DOHH2 (cell line): ENCODE measurements around the gene DPP8.

ENCODE experiments used
- H3F3A ChIP-seq: fragments of 200-600 bp; sonication (generic), shearing (Covaris generic); 2 replicates; pipeline ENCODE4 v1.6.0; 2016; ENCODE audit warnings: antibody characterized with exemption, mild to moderate bottlenecking; ENCODE audit not compliant: control insufficient read depth, insufficient read depth
- H3K27ac ChIP-seq: fragments of 200-600 bp; sonication (generic); 2 replicates; pipeline ENCODE4 v1.5.1; 2014; ENCODE audit warnings: low read depth, mild to moderate bottlenecking, low read length, moderate library complexity
- H3K27me3 ChIP-seq: fragments of 200-600 bp; sonication (generic); 2 replicates; pipeline ENCODE4 v1.6.1; 2014; ENCODE audit warnings: mild to moderate bottlenecking, low read length, mixed read lengths; ENCODE audit not compliant: control insufficient read depth
- H3K36me3 ChIP-seq: fragments of 200-600 bp; sonication (generic); 2 replicates; pipeline ENCODE4 v1.6.1; 2014; ENCODE audit warnings: mild to moderate bottlenecking, low read length, moderate library complexity, mixed read lengths; ENCODE audit not compliant: control insufficient read depth
- H3K4me1 ChIP-seq: fragments of 200-600 bp; sonication (generic); 2 replicates; pipeline ENCODE4 v1.6.1; 2014; ENCODE audit warnings: mild to moderate bottlenecking, low read length, mixed read lengths; ENCODE audit not compliant: control insufficient read depth
- H3K4me2 ChIP-seq: fragments of 200-600 bp; sonication (generic); 2 replicates; pipeline ENCODE4 v1.6.0; 2014; ENCODE audit warnings: mild to moderate bottlenecking, low read length, moderate library complexity
- H3K4me3 ChIP-seq: fragments of 200-600 bp; sonication (generic); 2 replicates; pipeline ENCODE4 v1.5.1; 2014; ENCODE audit warnings: mild to moderate bottlenecking, low read length, mixed read lengths
- H3K79me2 ChIP-seq: fragments of 200-600 bp; sonication (generic); 2 replicates; pipeline ENCODE4 v1.6.1; 2014; ENCODE audit warnings: mild to moderate bottlenecking, low read length, mixed read lengths; ENCODE audit not compliant: control insufficient read depth
- H3K9me2 ChIP-seq: fragments of 200-600 bp; sonication (generic); replicated peaks from 2 replicates; pipeline ENCODE4 v1.6.1; 2014; ENCODE audit warnings: mild to moderate bottlenecking, low read length, mixed read lengths; ENCODE audit not compliant: control insufficient read depth
- H3K9me3 ChIP-seq: fragments of 200-600 bp; sonication (generic); 2 replicates; pipeline ENCODE4 v1.6.1; 2014; ENCODE audit warnings: antibody characterized with exemption, low read length, mixed read lengths; ENCODE audit not compliant: control insufficient read depth, insufficient read depth
- H4K20me1 ChIP-seq: fragments of 200-600 bp; sonication (generic); 2 replicates; pipeline ENCODE4 v1.6.0; 2014; ENCODE audit warnings: low read depth, mild to moderate bottlenecking, antibody characterized with exemption, low read length, moderate library complexity; ENCODE audit not compliant: control insufficient read depth, insufficient read depth
- EZH2phosphoT487 ChIP-seq: fragments of 200-600 bp; sonication (generic); IDR thresholded peaks from 2 replicates; pipeline ENCODE4 v1.6.1; 2017; ENCODE audit warnings: borderline replicate concordance, mild to moderate bottlenecking, antibody characterized with exemption, low read length, moderate library complexity, mixed read lengths
- TF ChIP-seq, protein P1 (sequence below): fragments of 200-600 bp; sonication (generic); IDR thresholded peaks from one replicate; pipeline ENCODE4 v1.5.1; 2014; ENCODE audit warnings: antibody characterized with exemption, mild to moderate bottlenecking, low read depth, low read length; ENCODE audit not compliant: poor library complexity, severe bottlenecking

DPP8 gene

DNA sequence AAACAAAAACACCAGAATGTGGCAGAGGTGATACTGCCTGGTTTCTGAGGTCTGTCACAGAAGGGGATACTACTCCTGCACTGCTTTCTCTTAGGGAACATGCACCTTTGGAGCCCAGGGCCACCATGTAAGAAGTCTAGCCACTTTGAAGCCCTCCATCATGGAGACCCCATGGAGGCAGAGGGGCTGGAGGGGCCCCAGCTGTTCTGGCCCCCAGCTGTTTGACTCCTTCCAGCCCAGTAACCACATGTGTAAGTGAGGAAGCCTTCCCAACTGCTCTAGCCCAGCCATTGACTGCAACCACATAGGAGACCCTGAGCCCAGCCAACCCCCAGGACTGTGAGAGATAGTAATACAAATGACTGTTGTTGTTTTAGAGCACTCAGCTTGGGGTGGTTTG is 85.8 kb downstream of the DPP8 start:
- Histone ChIP-seq H3K4me3 (no peak overlapping the region), H3K4me1 (no peaks in the 10 kb centered on the region)

GRCh38 chr15:65426216-65426853 is 91.2 kb downstream of the DPP8 start:
- peaks cover 24% of the 10 kb centered on the region for H3K27me3 ChIP-seq
- H3K79me2 ChIP-seq: no peaks in the 10 kb centered on the region

More for the DNA sequence above, 85.8 kb downstream of the DPP8 start:
- Histone ChIP-seq H3K27ac (no peak overlapping the region), H4K20me1 (no peaks in the 10 kb centered on the region), H3K4me2 (no peak overlapping the region), H3K9me3 (no peaks in the 10 kb centered on the region), H3F3A (no peaks in the 10 kb centered on the region), H3K9me2 (no peaks in the 10 kb centered on the region), H3K36me3 (no peaks in the 10 kb centered on the region), H3K79me2 (no peaks in the 10 kb centered on the region), H3K27me3 (peaks cover 8% of the 10 kb centered on the region)
- TF ChIP-seq, protein P1, sequence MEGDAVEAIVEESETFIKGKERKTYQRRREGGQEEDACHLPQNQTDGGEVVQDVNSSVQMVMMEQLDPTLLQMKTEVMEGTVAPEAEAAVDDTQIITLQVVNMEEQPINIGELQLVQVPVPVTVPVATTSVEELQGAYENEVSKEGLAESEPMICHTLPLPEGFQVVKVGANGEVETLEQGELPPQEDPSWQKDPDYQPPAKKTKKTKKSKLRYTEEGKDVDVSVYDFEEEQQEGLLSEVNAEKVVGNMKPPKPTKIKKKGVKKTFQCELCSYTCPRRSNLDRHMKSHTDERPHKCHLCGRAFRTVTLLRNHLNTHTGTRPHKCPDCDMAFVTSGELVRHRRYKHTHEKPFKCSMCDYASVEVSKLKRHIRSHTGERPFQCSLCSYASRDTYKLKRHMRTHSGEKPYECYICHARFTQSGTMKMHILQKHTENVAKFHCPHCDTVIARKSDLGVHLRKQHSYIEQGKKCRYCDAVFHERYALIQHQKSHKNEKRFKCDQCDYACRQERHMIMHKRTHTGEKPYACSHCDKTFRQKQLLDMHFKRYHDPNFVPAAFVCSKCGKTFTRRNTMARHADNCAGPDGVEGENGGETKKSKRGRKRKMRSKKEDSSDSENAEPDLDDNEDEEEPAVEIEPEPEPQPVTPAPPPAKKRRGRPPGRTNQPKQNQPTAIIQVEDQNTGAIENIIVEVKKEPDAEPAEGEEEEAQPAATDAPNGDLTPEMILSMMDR: no peak

GRCh38 chr15:65424683-65425082 is 92.8 kb downstream of the DPP8 start:
- Histone ChIP-seq H3K9me3 (no peaks in the 10 kb centered on the region), H3K79me2 (no peaks in the 10 kb centered on the region), H3K4me1 (peaks cover 19% of the 10 kb centered on the region), H4K20me1 (no peaks in the 10 kb centered on the region), H3K4me2 (no peak overlapping the region), H3F3A (no peaks in the 10 kb centered on the region), H3K27me3 (peaks cover 37% of the 10 kb centered on the region), H3K36me3 (no peaks in the 10 kb centered on the region), H3K4me3 (no peak overlapping the region), H3K27ac (no peak overlapping the region), H3K9me2 (no peaks in the 10 kb centered on the region)
- no peak for TF ChIP-seq EZH2phosphoT487
- TF ChIP-seq, protein P1: no peak

More at GRCh38 chr15:65426216-65426853, 91.2 kb downstream of the DPP8 start:
- Histone ChIP-seq H3K4me3 (no peak overlapping the region), H3K27ac (no peak overlapping the region), H3K9me2 (no peaks in the 10 kb centered on the region), H3K9me3 (no peaks in the 10 kb centered on the region), H3K36me3 (no peaks in the 10 kb centered on the region), H3K4me1 (peaks cover 19% of the 10 kb centered on the region), H3F3A (no peaks in the 10 kb centered on the region), H3K4me2 (no peak overlapping the region), H4K20me1 (no peaks in the 10 kb centered on the region)
- TF ChIP-seq EZH2phosphoT487: no peak
- TF ChIP-seq, protein P1: no peak
